SKM-1 treated with dmso at 0.1 percent for 144 hours (cell line): ENCODE results near the gene TNS1.
A peak's percentile ranks its signal among the peaks of the same experiment; 100 is the strongest.
"Not testable (repeated sequence)": the region's sequence is repeated elsewhere in the genome, so short reads cannot be mapped to it uniquely, and the experiment has no call there.

ENCODE experiments used
- DNase-seq: peaks from one replicate; lab custom pipeline; 2025; ENCODE audit not compliant: unreplicated experiment; lab: John Stamatoyannopoulos, UW

The TNS1 gene

DNA sequence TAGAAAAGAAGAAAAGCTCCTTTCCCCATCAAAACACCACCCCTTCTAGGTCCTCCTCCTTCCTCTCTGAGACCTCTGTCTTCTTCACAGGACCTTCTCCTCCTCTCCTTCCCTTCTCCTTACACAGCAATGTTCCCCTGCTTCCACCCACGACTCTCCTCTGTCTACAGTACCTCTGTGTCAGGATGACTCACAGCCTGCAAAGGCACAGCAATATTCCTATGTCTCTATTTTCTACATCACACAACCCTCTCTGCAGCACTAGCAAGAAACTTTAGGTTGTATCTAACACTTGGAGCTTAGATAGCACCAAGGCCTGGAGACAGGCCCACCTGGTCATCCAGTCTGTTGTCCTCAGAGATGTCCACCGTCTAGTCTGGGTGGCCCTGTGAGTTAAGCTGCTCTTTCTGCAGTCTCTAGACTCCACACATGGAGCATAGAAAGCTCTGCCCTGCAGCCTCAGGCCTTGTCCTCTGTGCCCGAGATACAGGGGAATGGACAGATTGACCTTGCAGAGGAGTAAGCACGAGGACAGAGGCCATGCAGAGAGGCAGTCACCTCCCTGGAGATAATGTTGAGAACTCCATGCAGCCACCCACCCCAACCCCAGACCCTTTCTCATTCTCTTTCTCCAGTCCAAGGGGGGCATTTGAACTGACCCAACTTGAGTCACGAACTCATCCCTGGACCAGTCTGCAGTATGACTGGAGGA lies 212.0 kb downstream of the TNS1 start:
- DNase-seq = no peak

GRCh38 chr2:217790195-217790594 lies 212.6 kb downstream of the TNS1 start:
- DNase-seq = peak; percentile 60

DNA sequence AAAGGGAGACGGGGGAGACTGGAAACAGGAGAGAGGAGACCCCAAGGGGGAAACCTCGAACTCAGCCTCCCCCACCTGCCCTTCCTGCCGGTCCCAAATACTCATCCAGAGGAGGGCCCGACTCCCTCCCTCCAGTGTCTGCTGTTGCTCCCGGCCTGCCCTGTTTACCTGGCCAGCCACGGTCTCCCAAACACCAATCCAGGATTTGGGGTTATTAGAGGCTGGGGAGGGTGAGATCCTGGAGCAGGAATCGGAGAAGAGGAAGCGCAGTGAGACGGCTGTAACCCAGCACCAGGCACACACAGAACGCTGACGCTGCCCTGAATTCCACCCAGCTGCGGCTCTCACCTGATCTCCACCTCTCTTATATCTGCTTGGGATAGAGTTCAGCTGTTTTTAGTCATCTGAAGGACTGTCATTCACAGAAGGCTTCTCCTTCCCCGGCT lies 213.0 kb downstream of the TNS1 start:
- DNase-seq = no peak

- peak; percentile 73 for DNase-seq
Measured at GRCh38 chr2:217789003-217789735, 213.6 kb downstream of the TNS1 start.

DNA sequence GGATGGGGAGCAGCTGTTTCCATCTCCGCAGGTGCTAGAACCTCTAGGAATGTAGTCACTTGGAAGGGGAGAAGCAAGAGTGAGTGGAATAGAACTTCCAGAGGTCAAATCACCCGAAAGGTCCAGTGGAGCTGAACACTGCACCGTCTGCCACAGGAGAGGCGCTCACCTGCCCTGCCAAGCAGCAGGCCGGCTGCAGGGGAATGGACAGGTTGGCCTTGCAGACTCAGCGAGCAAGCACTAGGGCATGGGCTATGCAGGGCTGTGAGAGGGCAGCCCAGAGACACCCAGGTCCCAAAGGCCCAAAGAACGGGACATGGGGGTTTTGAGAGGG lies 214.2 kb downstream of the TNS1 start:
- DNase-seq = no peak

- DNase-seq = no peak
Measured at GRCh38 chr2:217787160-217787877, 215.5 kb downstream of the TNS1 start.

DNA sequence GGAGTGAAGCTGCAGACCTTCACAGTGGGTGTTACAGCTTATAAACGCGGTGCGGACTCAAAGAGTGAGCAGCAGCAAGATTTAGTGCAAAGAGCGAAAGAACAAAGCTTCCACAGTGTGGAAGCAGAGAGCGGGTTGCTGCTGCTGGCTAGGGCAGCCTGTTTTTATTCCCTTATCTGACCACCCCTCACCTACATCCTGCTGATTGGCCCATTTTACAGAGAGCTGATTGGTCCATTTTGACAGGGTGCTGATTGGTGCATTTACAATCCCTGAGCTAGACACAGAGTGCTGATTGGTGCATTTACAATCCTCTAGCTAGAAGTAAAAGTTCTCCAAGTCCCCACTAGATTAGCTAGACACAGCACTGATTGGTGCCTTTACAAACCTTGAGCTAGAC lies 216.2 kb downstream of the TNS1 start:
- DNase-seq = not testable (repeated sequence)

- peak; percentile 42 for DNase-seq
Measured at GRCh38 chr2:217785544-217786045, 217.2 kb downstream of the TNS1 start.

DNA sequence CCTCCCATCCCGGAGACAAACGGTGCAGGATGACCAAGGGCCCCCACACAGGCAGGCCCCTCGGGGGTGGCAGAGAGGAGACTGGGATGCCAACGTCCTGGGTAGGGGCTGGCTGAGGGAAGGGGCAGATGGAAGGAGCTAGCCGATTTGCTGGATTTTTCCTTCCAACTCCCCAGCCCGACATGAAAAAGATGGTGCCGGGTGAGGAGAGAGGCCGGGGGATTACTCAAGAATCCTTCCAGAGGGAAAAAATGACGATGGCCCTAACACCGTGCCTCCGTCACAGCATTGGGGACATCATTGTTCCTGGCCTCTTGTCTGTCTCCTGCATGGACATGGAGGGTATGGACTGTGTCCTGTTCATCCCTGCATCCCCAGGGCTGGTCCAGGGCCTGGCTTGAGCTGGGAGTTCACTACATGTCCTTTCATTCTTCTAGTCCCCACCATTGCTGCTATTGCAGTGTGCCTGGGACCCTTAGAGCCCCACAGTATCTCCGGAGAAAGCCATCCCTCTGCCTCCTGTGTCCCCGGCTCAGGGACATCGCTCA lies 217.7 kb downstream of the TNS1 start:
- no peak for DNase-seq

GRCh38 chr2:217783243-217783642 lies 219.6 kb downstream of the TNS1 start:
- no peak for DNase-seq

GRCh38 chr2:217777906-217778305 lies 224.9 kb downstream of the TNS1 start:
- DNase-seq = no peak

- DNase-seq = no peak
Measured at GRCh38 chr2:217776631-217777030, 226.2 kb downstream of the TNS1 start.

- no peak for DNase-seq
Measured at GRCh38 chr2:217775920-217776503, 226.8 kb downstream of the TNS1 start.

GRCh38 chr2:217774232-217774631 lies 228.6 kb downstream of the TNS1 start:
- no peak for DNase-seq

DNA sequence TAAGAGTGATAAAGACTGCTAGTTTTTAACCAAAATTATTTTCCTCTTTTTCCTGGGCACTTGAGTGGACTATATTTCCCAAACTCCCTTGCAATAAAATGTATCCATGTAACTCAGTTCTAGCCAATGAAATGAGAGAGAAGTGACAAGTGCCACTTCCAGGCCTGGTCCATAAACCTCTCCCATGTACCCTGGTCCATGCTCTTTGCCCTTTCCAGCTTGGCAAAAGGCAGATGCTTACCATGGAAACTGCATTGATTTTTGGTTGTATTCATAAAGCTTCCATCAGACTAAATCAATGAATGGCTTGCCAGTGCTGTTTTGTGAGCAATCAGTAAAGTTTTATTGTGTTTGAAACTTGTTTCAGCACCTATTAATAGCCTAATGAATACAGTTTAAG lies 229.3 kb downstream of the TNS1 start:
- no peak for DNase-seq

- DNase-seq = no peak
Measured at GRCh38 chr2:217766356-217766755, 236.4 kb downstream of the TNS1 start.

DNA sequence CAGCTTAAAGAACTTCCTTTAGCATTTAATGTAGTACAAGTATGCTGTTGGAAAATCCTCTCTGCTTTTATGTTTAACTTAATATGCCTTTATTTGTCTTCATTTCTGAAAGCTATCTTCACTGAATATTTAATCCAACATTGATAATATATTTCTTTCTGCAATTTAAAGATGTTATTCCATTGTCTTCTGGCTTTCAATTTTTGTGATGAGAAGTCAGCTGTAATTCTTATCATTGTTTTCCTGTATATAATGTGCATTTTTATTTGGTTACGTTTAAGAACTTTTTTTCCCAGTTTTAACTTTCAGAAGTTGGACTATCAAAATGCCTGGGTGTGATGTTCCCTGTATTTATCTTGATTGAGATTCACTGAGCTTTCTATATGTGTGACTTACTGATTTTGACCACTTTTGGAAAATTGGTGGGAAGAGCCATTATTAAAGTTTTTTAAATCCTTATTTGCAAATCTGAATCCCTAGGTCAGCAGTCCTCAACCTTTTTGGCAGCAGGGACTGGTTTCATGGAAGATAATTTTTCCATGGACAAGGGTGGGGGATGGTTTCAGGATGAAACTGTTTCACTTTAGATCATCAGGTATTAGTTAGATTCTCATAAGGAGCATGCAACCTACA lies 241.0 kb downstream of the TNS1 start:
- no peak for DNase-seq

DNA sequence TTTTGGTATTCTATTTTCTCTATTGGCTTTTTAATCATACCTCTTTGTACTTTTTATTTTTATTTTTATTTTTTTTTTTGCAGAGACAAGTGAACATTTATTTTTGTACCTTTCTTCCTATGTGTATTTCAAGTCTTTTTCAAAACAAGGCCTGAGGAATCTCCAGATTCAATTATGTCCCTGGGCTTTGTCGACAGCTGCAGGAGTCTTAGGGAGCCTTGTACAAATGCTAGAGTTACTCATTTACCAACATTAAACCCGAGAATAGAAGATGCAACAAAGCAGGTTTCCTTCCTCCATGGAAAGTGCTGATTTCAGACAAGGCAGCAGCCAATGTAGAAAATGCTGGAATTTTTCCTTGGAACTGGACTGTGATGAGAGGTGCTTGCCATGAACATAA lies 242.8 kb downstream of the TNS1 start:
- no peak for DNase-seq

DNA sequence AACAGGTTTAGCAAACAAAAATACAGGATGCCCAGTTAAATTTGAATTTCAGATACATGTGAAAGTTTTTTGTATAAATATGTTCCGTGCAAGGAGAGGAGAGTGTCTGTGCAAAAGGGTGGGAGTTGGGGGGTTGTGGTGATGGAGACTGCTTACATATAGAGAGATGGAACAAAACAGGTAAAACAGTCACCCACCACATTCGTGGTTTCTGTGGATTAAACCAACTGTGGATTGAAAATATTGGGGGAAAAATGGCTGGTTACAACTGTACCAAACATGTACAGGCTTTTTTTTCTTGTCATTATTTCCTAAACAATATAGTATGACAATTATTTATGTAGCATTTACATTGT lies 245.7 kb downstream of the TNS1 start:
- no peak for DNase-seq

- no peak for DNase-seq
Measured at GRCh38 chr2:217756375-217757107, 246.3 kb downstream of the TNS1 start.
